ENCODE data around the gene TBC1D26. TPM values are rescaled to one million over a fixed set of nuclear protein-coding genes. Genes with fewer than 3 reads are reported as not detected.
"Not testable (repeated sequence)": the region's sequence is repeated elsewhere in the genome, so short reads cannot be mapped to it uniquely, and the experiment has no call there.

The TBC1D26 gene
- total RNA-seq, 4 donors from 2014 or later: 0.13 to 0.25 TPM; not detected in 2

DNA sequence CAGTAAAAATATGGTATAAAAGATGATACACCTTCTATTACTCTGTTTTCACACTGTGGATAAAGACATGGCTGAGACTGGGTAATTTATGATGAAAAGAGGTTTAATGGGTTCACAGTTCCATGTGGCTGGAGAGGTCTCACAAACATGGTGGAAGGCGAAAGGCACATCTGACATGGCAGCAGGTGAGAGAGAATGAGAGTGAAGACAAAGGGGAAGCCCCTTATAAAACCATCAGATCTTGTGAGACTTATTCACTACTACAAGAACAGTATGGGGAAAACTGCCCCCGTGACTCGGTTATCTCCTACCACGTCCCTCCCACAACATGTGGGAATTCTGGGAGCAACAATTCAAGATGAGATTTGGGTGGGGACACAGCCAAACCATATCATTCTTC lies 45.6 kb downstream of the TBC1D26 start:
- intact Hi-C loops (cut with DNase I; ENCODE audit: low total_unique reads) (no loop called here), in situ Hi-C loops (cut with MboI; ENCODE audit: low sequenced_read_pairs in 4 of 4) (no loop called here)
- Histone ChIP-seq H3K36me3 (no peaks in the 10 kb centered on the region), H3K4me3 (no peak overlapping the region), H3K27me3 (peaks cover 0 to 11% (median 10%) of the 10 kb centered on the region in 3 donors), H3K27ac (no peak overlapping the region), H3K9me3 (no peaks in the 10 kb centered on the region), H3K4me1 (no peaks in the 10 kb centered on the region)
- ATAC-seq (no peak), DNase-seq (no peak)
- no peak for TF ChIP-seq POLR2A (IDR thresholded peaks at IDR 0.05)
- TF ChIP-seq, protein P1, sequence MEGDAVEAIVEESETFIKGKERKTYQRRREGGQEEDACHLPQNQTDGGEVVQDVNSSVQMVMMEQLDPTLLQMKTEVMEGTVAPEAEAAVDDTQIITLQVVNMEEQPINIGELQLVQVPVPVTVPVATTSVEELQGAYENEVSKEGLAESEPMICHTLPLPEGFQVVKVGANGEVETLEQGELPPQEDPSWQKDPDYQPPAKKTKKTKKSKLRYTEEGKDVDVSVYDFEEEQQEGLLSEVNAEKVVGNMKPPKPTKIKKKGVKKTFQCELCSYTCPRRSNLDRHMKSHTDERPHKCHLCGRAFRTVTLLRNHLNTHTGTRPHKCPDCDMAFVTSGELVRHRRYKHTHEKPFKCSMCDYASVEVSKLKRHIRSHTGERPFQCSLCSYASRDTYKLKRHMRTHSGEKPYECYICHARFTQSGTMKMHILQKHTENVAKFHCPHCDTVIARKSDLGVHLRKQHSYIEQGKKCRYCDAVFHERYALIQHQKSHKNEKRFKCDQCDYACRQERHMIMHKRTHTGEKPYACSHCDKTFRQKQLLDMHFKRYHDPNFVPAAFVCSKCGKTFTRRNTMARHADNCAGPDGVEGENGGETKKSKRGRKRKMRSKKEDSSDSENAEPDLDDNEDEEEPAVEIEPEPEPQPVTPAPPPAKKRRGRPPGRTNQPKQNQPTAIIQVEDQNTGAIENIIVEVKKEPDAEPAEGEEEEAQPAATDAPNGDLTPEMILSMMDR (IDR thresholded peaks at IDR 0.05 in 4 of 5, conservative IDR thresholded peaks at IDR 0.05 in 1 of 5): no peak

DNA sequence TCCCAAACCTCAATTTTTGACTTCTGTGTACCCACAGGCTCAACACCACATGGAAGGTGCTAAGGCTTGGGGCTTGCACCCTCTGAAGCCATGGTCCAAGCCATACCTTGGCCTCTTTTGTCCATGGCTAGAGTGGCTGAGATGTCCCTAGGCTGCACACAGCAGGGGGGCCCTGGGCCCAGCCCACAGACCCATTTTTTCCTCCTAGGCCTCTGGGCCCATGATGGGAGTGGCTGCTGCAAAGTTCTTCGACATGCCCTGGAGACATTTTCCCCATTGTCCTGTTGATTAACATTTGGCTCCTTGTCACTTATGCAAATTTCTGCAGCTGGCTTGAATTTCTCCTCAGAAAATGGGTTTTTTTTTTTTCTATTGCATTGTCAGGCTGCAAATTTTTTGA lies 47.0 kb downstream of the TBC1D26 start:
- no peak for ATAC-seq
- in situ Hi-C loops (cut with MboI; ENCODE audit: low sequenced_read_pairs in 4 of 4): no loop called here

DNA sequence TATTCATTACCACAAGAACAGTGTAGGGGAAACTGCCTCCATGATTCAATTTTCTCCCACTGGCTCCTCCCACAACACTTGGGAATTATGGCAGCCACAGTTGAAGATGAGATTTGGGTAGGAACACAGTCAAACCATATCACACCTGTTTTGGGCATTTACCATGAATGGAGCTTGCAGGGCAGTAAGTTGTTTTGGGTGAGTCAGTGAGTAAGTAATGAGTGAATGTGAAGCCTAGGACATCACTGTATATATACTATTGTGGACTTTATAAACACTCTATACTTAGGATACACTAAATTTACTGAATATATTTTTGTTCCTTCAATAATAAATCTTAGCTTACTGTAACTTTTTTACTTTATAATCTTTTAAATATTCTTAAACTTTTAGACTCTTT lies 48.1 kb downstream of the TBC1D26 start:
- H3K27me3 ChIP-seq: peaks cover 5 to 14% (median 14%) of the 10 kb centered on the region in 3 donors
- DNase-seq (no peak), ATAC-seq (no peak)
- in situ Hi-C loops (cut with MboI; ENCODE audit: low sequenced_read_pairs in 4 of 4) (no loop called here), intact Hi-C loops (cut with DNase I; ENCODE audit: low total_unique reads) (no loop called here)
- no peaks in the 10 kb centered on the region for H3K36me3 ChIP-seq
- no peaks in the 10 kb centered on the region for H3K9me3 ChIP-seq
- no peak for TF ChIP-seq POLR2A (IDR thresholded peaks at IDR 0.05)
- TF ChIP-seq, protein P1 (IDR thresholded peaks at IDR 0.05 in 4 of 5, conservative IDR thresholded peaks at IDR 0.05 in 1 of 5): no peak
- H3K4me3 ChIP-seq: no peak overlapping the region
- no peaks in the 10 kb centered on the region for H3K4me1 ChIP-seq
- H3K27ac ChIP-seq: no peak overlapping the region

More for the DNA sequence above, 47.0 kb downstream of the TBC1D26 start:
- TF ChIP-seq, protein P1 (IDR thresholded peaks at IDR 0.05 in 4 of 5, conservative IDR thresholded peaks at IDR 0.05 in 1 of 5): no peak
- no peak for TF ChIP-seq POLR2A (IDR thresholded peaks at IDR 0.05)
- intact Hi-C loops (cut with DNase I; ENCODE audit: low total_unique reads): no loop called here
- no peak overlapping the region for H3K27ac ChIP-seq
- H3K4me1 ChIP-seq: no peaks in the 10 kb centered on the region
- no peaks in the 10 kb centered on the region for H3K9me3 ChIP-seq
- peaks cover 5 to 14% (median 14%) of the 10 kb centered on the region in 3 donors for H3K27me3 ChIP-seq
- no peaks in the 10 kb centered on the region for H3K36me3 ChIP-seq
- no peak for DNase-seq
- H3K4me3 ChIP-seq: no peak overlapping the region

DNA sequence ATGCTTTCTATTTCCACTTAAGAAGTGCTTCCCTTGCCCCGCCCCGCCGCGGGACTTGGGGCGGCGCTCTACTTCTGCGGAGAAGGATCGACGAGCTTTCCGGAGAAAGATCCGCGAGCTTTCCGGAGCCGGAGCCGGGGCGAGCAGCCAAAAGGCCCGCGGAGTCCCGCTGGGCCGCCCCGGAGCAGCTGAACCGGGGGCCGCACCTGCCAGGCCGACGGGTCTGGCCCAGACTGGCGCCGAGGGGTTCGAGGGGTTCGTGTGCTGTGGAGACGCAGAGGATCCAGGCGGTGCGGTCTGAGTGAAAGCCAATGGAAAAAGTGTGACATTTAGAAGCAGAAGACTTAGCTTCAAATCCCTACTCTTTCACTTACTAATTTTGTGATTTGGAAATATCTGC lies 50.8 kb downstream of the TBC1D26 start:
- no peak for TF ChIP-seq POLR2A (IDR thresholded peaks at IDR 0.05)
- TF ChIP-seq, protein P1 (IDR thresholded peaks at IDR 0.05 in 4 of 5, conservative IDR thresholded peaks at IDR 0.05 in 1 of 5): no peak
- Histone ChIP-seq H3K9me3 (no peaks in the 10 kb centered on the region), H3K4me3 (peak overlapping the region; percentile 39 to 50 (median 46)), H3K27ac (peak overlapping the region; percentile 42 to 60 (median 55)), H3K4me1 (no peaks in the 10 kb centered on the region), H3K36me3 (no peaks in the 10 kb centered on the region), H3K27me3 (peaks cover 5 to 14% (median 14%) of the 10 kb centered on the region in 3 donors)
- intact Hi-C loops (cut with DNase I; ENCODE audit: low total_unique reads): no loop called here
- ATAC-seq (no peak), DNase-seq (peak in 1 of 2 donors; percentile 21)
- in situ Hi-C loops (cut with MboI; ENCODE audit: low sequenced_read_pairs in 4 of 4): no loop called here

DNA sequence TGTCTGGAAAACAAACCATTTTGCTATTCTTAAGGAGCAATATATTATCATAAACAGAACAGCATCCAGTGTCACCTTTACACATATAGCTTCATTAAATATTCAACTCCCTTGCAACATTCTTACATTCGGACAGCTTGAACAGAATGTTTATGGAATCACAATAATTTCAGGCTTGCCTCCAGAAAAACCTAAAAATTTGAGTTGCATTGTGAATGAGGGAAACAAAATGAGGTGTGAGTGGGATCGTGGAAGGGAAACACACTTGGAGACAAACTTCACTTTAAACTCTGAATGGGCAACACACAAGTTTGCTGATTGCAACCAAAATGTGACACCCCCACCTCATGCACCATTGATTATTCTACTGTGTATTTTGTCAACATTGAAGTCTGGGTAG lies 51.4 kb downstream of the TBC1D26 start:
- in situ Hi-C loops (cut with MboI; ENCODE audit: low sequenced_read_pairs in 4 of 4): no loop called here
- TF ChIP-seq POLR2A (IDR thresholded peaks at IDR 0.05): no peak
- TF ChIP-seq, protein P1 (IDR thresholded peaks at IDR 0.05 in 4 of 5, conservative IDR thresholded peaks at IDR 0.05 in 1 of 5): no peak
- Histone ChIP-seq H3K36me3 (no peaks in the 10 kb centered on the region), H3K9me3 (no peaks in the 10 kb centered on the region), H3K4me3 (no peak overlapping the region), H3K27ac (peak overlapping the region in 1 of 4 donors; percentile 42), H3K27me3 (peaks cover 5 to 14% (median 14%) of the 10 kb centered on the region in 3 donors), H3K4me1 (no peaks in the 10 kb centered on the region)
- DNase-seq (no peak), ATAC-seq (no peak)
- intact Hi-C loops (cut with DNase I; ENCODE audit: low total_unique reads): no loop called here

DNA sequence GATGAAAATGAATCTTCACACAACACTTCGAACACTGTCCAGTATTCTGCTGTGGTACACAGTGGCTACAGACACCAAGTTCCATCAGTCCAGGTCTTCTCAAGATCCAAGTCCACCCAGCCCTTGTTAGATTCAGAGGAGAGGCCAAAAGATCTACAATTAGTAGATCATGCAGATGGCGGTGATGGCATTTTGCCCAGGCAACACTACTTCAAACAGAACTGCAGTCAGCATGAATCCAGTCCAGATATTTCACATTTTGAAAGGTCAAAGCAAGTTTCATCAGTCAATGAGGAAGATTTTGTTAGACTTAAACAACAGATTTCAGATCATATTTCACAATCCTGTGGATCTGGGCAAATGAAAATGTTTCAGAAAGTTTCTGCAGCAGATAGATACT lies 52.3 kb downstream of the TBC1D26 start:
- ATAC-seq; H3K27ac ChIP-seq; H3K9me3 ChIP-seq; H3K4me1 ChIP-seq; H3K4me3 ChIP-seq; H3K36me3 ChIP-seq; intact Hi-C loops (cut with DNase I; ENCODE audit: low total_unique reads); in situ Hi-C loops (cut with MboI; ENCODE audit: low sequenced_read_pairs in 4 of 4): not testable (repeated sequence)
- peaks cover 5 to 14% (median 14%) of the 10 kb centered on the region in 3 donors for H3K27me3 ChIP-seq
- peak in 1 of 2 donors; percentile 21 for DNase-seq

DNA sequence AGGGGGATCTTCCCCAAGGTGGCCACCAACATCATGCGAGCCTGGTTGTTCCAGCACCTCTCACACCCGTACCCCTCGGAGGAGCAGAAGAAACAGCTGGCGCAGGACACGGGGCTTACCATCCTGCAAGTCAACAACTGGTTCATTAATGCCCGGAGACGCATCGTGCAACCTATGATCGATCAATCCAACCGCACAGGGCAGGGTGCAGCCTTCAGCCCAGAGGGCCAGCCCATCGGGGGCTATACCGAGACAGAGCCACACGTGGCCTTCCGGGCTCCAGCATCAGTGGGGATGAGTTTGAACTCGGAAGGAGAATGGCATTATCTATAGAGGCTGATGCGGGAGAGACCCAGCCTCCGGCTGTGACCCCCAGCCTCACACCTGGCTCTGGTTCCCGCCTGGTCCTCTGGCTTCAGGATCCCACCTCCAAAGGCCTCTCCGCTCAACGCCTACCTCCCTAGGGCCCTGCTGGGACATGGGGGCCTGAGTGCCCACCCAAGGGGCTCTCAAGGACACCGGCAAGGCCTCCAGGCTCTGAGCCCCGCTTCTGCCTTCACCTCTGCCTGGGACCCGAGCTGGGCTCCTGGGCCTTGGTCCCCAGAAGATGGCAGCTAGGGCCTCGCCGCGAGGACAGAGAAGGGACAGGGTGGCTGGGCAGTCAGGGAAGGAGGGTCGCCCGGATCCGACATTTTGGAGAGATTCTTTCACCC lies 55.4 kb downstream of the TBC1D26 start:
- intact Hi-C loops (cut with DNase I; ENCODE audit: low total_unique reads); H3K27ac ChIP-seq; H3K36me3 ChIP-seq; H3K27me3 ChIP-seq; DNase-seq; in situ Hi-C loops (cut with MboI; ENCODE audit: low sequenced_read_pairs in 4 of 4); H3K9me3 ChIP-seq; H3K4me3 ChIP-seq; H3K4me1 ChIP-seq; ATAC-seq: not testable (repeated sequence)
